ENCODE measurements around the gene TSNAXIP1. TPM values are rescaled to one million over a fixed set of nuclear protein-coding genes. Genes with fewer than 3 reads are reported as not detected.

Gene TSNAXIP1
- total and polyA plus RNA-seq, 10 of the 15 experiments (the other 5 are each of a cell fraction or from before 2014, with no cell fraction given), result 0.09 to 0.63 (median 0.37) TPM; not detected in 1

GRCh38 chr16:67783353-67783725, 23.4 kb upstream of the TSNAXIP1 start:
- in situ Hi-C loops (cut with MboI) (no loop called here), intact Hi-C loops (cut with micrococcal nuclease; ENCODE audit: unreplicated experiment) (no loop called here)
- Histone ChIP-seq H3K27me3 (replicated peaks in 1 of 2; ENCODE audit: control insufficient read depth in 2 of 2, insufficient read depth in 2 of 2, low read length in 1 of 2) (no peaks in the 10 kb centered on the region), H3K4me2 (ENCODE audit: control insufficient read depth, insufficient read depth) (no peak overlapping the region), H3K4me1 (ENCODE audit: control insufficient read depth, insufficient read depth, low read length) (peaks cover 39% of the 10 kb centered on the region), H3K79me2 (ENCODE audit: control insufficient read depth, insufficient read depth, low read length) (peaks cover 35% of the 10 kb centered on the region), H4K20me1 (ENCODE audit: control insufficient read depth, insufficient read depth) (no peaks in the 10 kb centered on the region), H3K9ac (ENCODE audit: control insufficient read depth, insufficient read depth, low read length) (no peak overlapping the region), H3K4me3 (no peak overlapping the region), H3K36me3 (ENCODE audit: control insufficient read depth in 2 of 2, insufficient read depth in 2 of 2, low read length in 1 of 2) (peaks cover 0 to 4% of the 10 kb centered on the region in 2 experiments; a peak in 3 of 4 replicates), H2AFZ (ENCODE audit: control insufficient read depth, low read depth, low read length) (no peak overlapping the region), H3K27ac (ENCODE audit: control insufficient read depth, insufficient read depth) (no peak overlapping the region), H3K9me3 (replicated peaks; ENCODE audit: control insufficient read depth, insufficient read depth, low read length) (no peaks in the 10 kb centered on the region)
- POLR2A ChIA-PET, result interaction anchor here (0.6 kb wide), 1 partner anchor 41 kb away, joined by 4 read pairs; no protein-coding TSS in a partner anchor
- DNase-seq (ENCODE audit: low read depth, low spot score) (no peak), FAIRE-seq (no peak), ATAC-seq (no peak)
- RAD21 ChIA-PET (ENCODE audit: unreplicated experiment), result no interaction called here
- SMC1A ChIA-PET (ENCODE audit: uncharacterized antibody, unreplicated experiment), result no interaction called here
- TF ChIP-seq RCOR1 (conservative IDR thresholded peaks at IDR 0.05; ENCODE audit: low read depth, low read length) (no peak), IRF3 (IDR thresholded peaks at IDR 0.05) (no peak), ZBTB4 (CRISPR knock-in tag; IDR thresholded peaks at IDR 0.05) (no peak), HDAC6 (IDR thresholded peaks at IDR 0.05; ENCODE audit: unreplicated experiment) (no peak), MLLT1 (IDR thresholded peaks at IDR 0.05) (no peak), ZBED1 (IDR thresholded peaks at IDR 0.05; ENCODE audit: borderline replicate concordance) (no peak), NFXL1 (IDR thresholded peaks at IDR 0.05; ENCODE audit: borderline replicate concordance) (no peak), SREBF2 (IDR thresholded peaks at IDR 0.05; ENCODE audit: low read length) (no peak), ATF7 (IDR thresholded peaks at IDR 0.05; ENCODE audit: low read depth) (no peak), CHD4 (IDR thresholded peaks at IDR 0.05) (no peak), KAT2A (conservative IDR thresholded peaks at IDR 0.05; ENCODE audit: control insufficient read depth, low read depth, low read length) (no peak), NKRF (conservative IDR thresholded peaks at IDR 0.05) (no peak), CHD1 (IDR thresholded peaks at IDR 0.05; ENCODE audit: low read depth, low read length) (no peak)
- BruUV-seq (replicated peaks), result no TSS peak
- CTCF ChIA-PET, result interaction anchor here (3.9 to 4.5 kb wide), 2 partner anchors 18 to 32 kb away, joined by 22 read pairs; no protein-coding TSS in a partner anchor
